ENCODE measurements around the gene GRAMD1B.

GRAMD1B gene

DNA sequence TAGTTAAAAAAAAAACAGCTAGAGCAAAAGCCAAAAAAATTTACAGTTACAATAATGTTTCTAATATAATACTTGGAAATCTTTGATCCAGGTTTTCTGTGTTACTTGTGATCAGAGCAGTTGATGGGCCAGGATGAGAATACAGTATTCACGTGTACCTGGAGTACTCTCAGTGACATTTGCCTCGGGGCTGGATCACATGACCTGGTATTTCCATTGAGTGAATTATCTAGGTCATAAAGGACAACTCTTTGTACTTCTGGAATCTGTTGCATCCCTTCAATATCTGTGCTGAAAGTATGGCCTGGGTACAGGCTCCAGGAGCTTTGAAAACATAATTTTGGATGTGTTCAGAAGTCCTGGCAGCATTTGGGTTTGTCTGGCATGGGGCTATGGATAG lies 93.5 kb downstream of the GRAMD1B start:
- Histone ChIP-seq H3K9me3 (ENCODE audit: control insufficient read depth, insufficient read depth, low read length) (no peaks in the 10 kb centered on the region), H3F3A (ENCODE audit: control insufficient read depth, insufficient read depth) (no peaks in the 10 kb centered on the region), H3K4me3 (ENCODE audit: low read length) (no peak overlapping the region), H3K27me3 (ENCODE audit: control insufficient read depth, low read length) (peaks cover 12% of the 10 kb centered on the region), H4K20me1 (ENCODE audit: control insufficient read depth, insufficient read depth, low read depth, low read length) (no peaks in the 10 kb centered on the region), H3K36me3 (ENCODE audit: control insufficient read depth, low read length) (no peaks in the 10 kb centered on the region), H3K4me1 (ENCODE audit: control insufficient read depth, low read length) (no peaks in the 10 kb centered on the region), H3K9me2 (replicated peaks; ENCODE audit: control insufficient read depth, low read length) (no peaks in the 10 kb centered on the region), H3K4me2 (ENCODE audit: low read length) (no peak overlapping the region), H3K79me2 (ENCODE audit: control insufficient read depth, low read length) (no peaks in the 10 kb centered on the region), H3K27ac (ENCODE audit: low read depth, low read length) (no peak overlapping the region)
- TF ChIP-seq EZH2phosphoT487 (IDR thresholded peaks at IDR 0.05; ENCODE audit: borderline replicate concordance, low read length): no peak
- TF ChIP-seq, protein P1, sequence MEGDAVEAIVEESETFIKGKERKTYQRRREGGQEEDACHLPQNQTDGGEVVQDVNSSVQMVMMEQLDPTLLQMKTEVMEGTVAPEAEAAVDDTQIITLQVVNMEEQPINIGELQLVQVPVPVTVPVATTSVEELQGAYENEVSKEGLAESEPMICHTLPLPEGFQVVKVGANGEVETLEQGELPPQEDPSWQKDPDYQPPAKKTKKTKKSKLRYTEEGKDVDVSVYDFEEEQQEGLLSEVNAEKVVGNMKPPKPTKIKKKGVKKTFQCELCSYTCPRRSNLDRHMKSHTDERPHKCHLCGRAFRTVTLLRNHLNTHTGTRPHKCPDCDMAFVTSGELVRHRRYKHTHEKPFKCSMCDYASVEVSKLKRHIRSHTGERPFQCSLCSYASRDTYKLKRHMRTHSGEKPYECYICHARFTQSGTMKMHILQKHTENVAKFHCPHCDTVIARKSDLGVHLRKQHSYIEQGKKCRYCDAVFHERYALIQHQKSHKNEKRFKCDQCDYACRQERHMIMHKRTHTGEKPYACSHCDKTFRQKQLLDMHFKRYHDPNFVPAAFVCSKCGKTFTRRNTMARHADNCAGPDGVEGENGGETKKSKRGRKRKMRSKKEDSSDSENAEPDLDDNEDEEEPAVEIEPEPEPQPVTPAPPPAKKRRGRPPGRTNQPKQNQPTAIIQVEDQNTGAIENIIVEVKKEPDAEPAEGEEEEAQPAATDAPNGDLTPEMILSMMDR (IDR thresholded peaks at IDR 0.05; ENCODE audit: low read depth, low read length, poor library complexity, severe bottlenecking): no peak

DNA sequence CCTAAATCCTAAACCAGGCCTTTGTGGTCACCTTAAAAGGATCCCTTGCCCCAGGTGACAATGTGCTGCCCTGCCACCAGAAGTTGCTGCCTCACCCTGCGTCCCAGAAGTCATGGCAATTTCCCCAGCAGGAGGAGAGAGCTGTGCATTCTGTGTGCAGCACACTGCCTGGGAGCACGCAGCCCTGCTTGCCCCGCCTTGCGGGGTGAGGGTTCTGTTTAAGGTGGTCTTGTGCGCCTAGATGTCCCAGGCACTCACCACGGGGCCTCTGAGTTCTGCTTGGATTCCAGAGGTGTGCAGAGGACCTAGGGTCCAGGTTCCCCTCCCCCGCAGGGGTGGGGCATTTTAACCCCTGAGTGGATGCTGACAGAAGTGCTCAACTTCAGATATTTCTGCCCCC lies 95.0 kb downstream of the GRAMD1B start:
- Histone ChIP-seq H3K9me2 (replicated peaks; ENCODE audit: control insufficient read depth, low read length) (no peaks in the 10 kb centered on the region), H3K4me1 (ENCODE audit: control insufficient read depth, low read length) (no peaks in the 10 kb centered on the region), H3K27ac (ENCODE audit: low read depth, low read length) (no peak overlapping the region), H3F3A (ENCODE audit: control insufficient read depth, insufficient read depth) (no peaks in the 10 kb centered on the region), H3K36me3 (ENCODE audit: control insufficient read depth, low read length) (no peaks in the 10 kb centered on the region), H3K79me2 (ENCODE audit: control insufficient read depth, low read length) (no peaks in the 10 kb centered on the region), H3K4me2 (ENCODE audit: low read length) (no peak overlapping the region), H3K9me3 (ENCODE audit: control insufficient read depth, insufficient read depth, low read length) (no peaks in the 10 kb centered on the region), H4K20me1 (ENCODE audit: control insufficient read depth, insufficient read depth, low read depth, low read length) (no peaks in the 10 kb centered on the region), H3K27me3 (ENCODE audit: control insufficient read depth, low read length) (no peaks in the 10 kb centered on the region; the same call in 1 of the 2 replicates), H3K4me3 (ENCODE audit: low read length) (no peak overlapping the region)
- TF ChIP-seq, protein P1 (IDR thresholded peaks at IDR 0.05; ENCODE audit: low read depth, low read length, poor library complexity, severe bottlenecking): no peak
- no peak for TF ChIP-seq EZH2phosphoT487 (IDR thresholded peaks at IDR 0.05; ENCODE audit: borderline replicate concordance, low read length)

DNA sequence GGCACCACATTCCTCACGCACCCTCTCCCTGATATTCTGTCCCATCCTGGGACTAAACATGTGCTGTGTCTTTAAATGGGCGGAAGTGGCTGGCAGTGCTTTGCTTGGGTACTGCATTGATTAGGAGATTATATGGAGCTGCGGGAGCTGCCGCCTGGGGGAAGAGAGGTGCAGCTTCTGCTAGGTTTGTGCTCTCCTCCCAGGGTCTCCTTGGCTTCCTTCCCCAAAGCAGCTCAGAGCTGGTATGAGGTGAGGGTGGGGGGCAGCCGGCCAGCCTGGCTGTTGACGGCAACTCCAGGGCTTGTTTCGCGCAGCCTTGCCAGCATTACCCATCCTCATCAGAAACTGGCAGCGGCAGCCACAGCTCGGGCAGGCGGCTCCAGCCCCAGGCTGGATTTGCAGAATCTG lies 95.4 kb downstream of the GRAMD1B start:
- no peak for TF ChIP-seq EZH2phosphoT487 (IDR thresholded peaks at IDR 0.05; ENCODE audit: borderline replicate concordance, low read length)
- TF ChIP-seq, protein P1 (IDR thresholded peaks at IDR 0.05; ENCODE audit: low read depth, low read length, poor library complexity, severe bottlenecking): no peak
- no peak overlapping the region for H3K27ac ChIP-seq (ENCODE audit: low read depth, low read length)
- no peaks in the 10 kb centered on the region for H3F3A ChIP-seq (ENCODE audit: control insufficient read depth, insufficient read depth)
- H4K20me1 ChIP-seq (ENCODE audit: control insufficient read depth, insufficient read depth, low read depth, low read length): no peaks in the 10 kb centered on the region
- H3K27me3 ChIP-seq (ENCODE audit: control insufficient read depth, low read length): no peaks in the 10 kb centered on the region
- no peaks in the 10 kb centered on the region for H3K4me1 ChIP-seq (ENCODE audit: control insufficient read depth, low read length)
- H3K79me2 ChIP-seq (ENCODE audit: control insufficient read depth, low read length): no peaks in the 10 kb centered on the region
- H3K9me2 ChIP-seq (replicated peaks; ENCODE audit: control insufficient read depth, low read length): no peaks in the 10 kb centered on the region
- H3K36me3 ChIP-seq (ENCODE audit: control insufficient read depth, low read length): no peaks in the 10 kb centered on the region
- no peaks in the 10 kb centered on the region for H3K9me3 ChIP-seq (ENCODE audit: control insufficient read depth, insufficient read depth, low read length)
- no peak overlapping the region for H3K4me3 ChIP-seq (ENCODE audit: low read length)
- no peak overlapping the region for H3K4me2 ChIP-seq (ENCODE audit: low read length)

Data from DOHH2 (cell line).